Epithelial cell of proximal tubule (primary cell): ENCODE data around the gene TMEM86B. TPM values are rescaled to one million over a fixed set of nuclear protein-coding genes. Genes with fewer than 3 reads are reported as not detected.
A peak's percentile ranks its signal among the peaks of the same experiment; 100 is the strongest.

Experiments
- DNase-seq: peaks from one replicate; pipeline ENCODE4 v3.0.0-alpha.2; 2011; ENCODE audit warnings: low read depth
- H3K4me3 ChIP-seq: 2 replicates; pipeline ENCODE4 v1.5.1; 2011; ENCODE audit warnings: low read depth, mild to moderate bottlenecking, low read length
- total RNA-seq: library from RNA; depleted of rRNA; stranded (reverse); fragments of >200 nt; gene quantifications from 2 replicates; pipeline ENCODE4 v1.2.3, GENCODE V29; 2015
- TF ChIP-seq, protein P1 (sequence below): conservative IDR thresholded peaks from 2 replicates; pipeline ENCODE4 v1.5.1; 2012; ENCODE audit warnings: low read depth, mild to moderate bottlenecking, low read length

TMEM86B gene
- total RNA-seq, 1 donor from 2014 or later: 2.6 TPM

- no peak for DNase-seq
- TF ChIP-seq, protein P1, sequence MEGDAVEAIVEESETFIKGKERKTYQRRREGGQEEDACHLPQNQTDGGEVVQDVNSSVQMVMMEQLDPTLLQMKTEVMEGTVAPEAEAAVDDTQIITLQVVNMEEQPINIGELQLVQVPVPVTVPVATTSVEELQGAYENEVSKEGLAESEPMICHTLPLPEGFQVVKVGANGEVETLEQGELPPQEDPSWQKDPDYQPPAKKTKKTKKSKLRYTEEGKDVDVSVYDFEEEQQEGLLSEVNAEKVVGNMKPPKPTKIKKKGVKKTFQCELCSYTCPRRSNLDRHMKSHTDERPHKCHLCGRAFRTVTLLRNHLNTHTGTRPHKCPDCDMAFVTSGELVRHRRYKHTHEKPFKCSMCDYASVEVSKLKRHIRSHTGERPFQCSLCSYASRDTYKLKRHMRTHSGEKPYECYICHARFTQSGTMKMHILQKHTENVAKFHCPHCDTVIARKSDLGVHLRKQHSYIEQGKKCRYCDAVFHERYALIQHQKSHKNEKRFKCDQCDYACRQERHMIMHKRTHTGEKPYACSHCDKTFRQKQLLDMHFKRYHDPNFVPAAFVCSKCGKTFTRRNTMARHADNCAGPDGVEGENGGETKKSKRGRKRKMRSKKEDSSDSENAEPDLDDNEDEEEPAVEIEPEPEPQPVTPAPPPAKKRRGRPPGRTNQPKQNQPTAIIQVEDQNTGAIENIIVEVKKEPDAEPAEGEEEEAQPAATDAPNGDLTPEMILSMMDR: no peak
- H3K4me3 ChIP-seq: no peak overlapping the region
Observed at GRCh38 chr19:55265173-55265572, 36.6 kb upstream of the TMEM86B start.

DNA sequence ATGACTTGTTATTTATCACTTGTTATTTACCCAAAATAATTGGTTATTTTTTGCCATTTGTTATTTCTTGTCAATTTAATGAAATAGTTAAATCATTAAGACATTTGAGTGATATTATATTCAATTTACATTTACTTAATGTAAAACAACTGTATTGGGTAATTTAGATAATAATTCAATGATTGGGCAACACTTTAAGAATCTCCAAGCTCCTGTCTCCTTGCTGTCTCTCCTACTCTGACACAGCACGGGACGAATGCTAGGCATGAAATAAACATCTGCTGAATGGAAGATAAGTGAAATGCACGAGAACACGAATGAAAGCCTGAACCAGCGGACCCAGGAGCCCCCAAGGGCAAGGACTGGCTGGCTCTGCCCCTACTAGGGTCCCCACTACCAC lies 36.0 kb upstream of the TMEM86B start:
- no peak overlapping the region for H3K4me3 ChIP-seq
- TF ChIP-seq, protein P1: no peak

GRCh38 chr19:55262359-55262758 lies 33.8 kb upstream of the TMEM86B start:
- no peak for DNase-seq
- no peak overlapping the region for H3K4me3 ChIP-seq
- TF ChIP-seq, protein P1: no peak

More for the DNA sequence above, 36.0 kb upstream of the TMEM86B start:
- DNase-seq: no peak

GRCh38 chr19:55261671-55262126 lies 33.1 kb upstream of the TMEM86B start:
- TF ChIP-seq, protein P1: no peak
- no peak for DNase-seq
- H3K4me3 ChIP-seq: no peak overlapping the region

GRCh38 chr19:55259540-55260210 lies 31.1 kb upstream of the TMEM86B start:
- H3K4me3 ChIP-seq: peak overlapping the region; percentile 87
- no peak for DNase-seq
- TF ChIP-seq, protein P1: no peak

DNA sequence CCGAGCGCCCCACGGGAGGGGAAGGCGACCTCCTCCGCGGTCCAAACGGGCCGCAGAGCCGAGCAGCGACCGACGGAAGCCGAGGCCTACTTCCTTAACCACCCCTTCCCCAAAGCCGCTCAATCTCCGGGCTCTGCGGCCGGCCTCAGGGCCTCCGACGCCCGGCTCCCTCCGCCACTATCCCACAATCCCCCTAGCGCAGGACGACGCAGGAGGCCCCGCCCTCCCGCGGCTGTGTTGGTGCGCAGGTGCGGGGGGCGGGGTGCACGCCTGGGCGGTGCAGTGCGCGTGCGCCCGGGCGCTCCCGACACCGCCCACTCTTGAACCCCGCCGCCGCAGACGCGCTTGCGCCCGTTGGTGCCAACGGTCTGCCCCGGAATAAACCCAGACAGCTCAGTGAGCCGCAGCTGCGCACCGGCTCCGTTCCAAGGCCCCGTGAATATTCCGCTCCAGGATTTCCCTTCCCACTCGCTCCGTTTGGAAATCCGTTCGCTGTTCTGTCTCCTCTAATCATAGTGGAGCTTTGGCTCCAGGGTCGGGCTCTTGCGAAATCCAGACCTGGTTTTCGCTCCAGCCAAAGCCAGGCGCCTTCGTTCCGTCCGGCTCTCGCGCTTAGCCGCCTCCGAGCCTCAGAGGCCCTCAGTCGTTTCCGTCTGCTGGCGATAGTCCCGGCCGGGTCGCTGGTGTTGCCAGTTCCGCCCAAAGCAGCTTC lies 30.4 kb upstream of the TMEM86B start, which contains the start of gene PPP6R1:
PPP6R1 (minus strand) TSS at position 190 of the 712 bp plus-strand sequence. CDS start 11,914 bp downstream, outside the sequence.
- peak; percentile 96 for DNase-seq
- TF ChIP-seq, protein P1: no peak
- H3K4me3 ChIP-seq: peak within 1 kb of the TSS; percentile 87

DNA sequence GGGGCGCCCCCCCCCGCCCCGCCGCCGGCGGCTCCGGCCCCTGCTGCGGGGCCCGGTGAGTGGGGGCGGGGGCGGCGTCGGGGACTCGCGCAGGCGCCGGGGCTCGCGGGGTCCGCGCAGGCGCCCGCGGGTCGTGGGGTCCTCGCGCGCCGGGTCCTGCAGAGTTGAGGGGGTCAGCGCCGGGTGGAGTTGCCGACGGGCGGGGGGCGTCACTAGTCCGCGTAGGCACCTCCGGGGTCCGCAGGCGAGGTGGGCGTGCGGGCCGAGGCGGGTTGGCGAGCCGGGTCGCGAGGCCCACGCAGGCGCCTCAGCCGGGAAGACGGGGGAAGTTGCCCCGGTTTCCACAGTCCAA lies 29.9 kb upstream of the TMEM86B start:
- TF ChIP-seq, protein P1: no peak
- H3K4me3 ChIP-seq: peak overlapping the region; percentile 87
- DNase-seq: no peak
